B cell (primary cell): Measurements from ENCODE around the gene SHOC2. TPM values are rescaled to one million over a fixed set of nuclear protein-coding genes. Genes with fewer than 3 reads are reported as not detected.

Experiments used
- ATAC-seq: fragments of 200-7000 bp; cut with Tn5 transposase; one replicate; pipeline ENCODE4 v1.10.0; 2021; ENCODE audit warnings: low read depth, mild to moderate bottlenecking, moderate number of reproducible peaks, moderate library complexity
- CTCF ChIA-PET: fragments of 350-600 bp; sonication (Branson Sonifier 250); formaldehyde crosslinking; loops from one replicate; lab custom pipeline; 2021; ENCODE audit warnings: antibody characterized with exemption, inconsistent platforms; lab: Charles Lee
- POLR2A ChIA-PET: fragments of 350-600 bp; sonication (Branson Sonifier 250); formaldehyde crosslinking; loops from one replicate; lab custom pipeline; 2021; ENCODE audit warnings: antibody characterized with exemption; lab: Charles Lee
- DNase-seq: peaks from one replicate; pipeline ENCODE4 v3.0.0; 2013
- H2AFZ ChIP-seq: 2 replicates; pipeline ENCODE4 v1.6.1; 2012; ENCODE audit warnings: mild to moderate bottlenecking, low read depth, low read length; ENCODE audit not compliant: insufficient read depth, poor library complexity, severe bottlenecking
- H3K27ac ChIP-seq, 2 donors: 1 replicate in 1 of 2; 2 replicates in 1 of 2; pipeline ENCODE4 v1.5.1; 2012 to 2013; ENCODE audit warnings: low read length in 2 of 2, mild to moderate bottlenecking in 2 of 2, moderate library complexity in 1 of 2
- H3K27me3 ChIP-seq, 4 experiments: fragments of 200-600 bp in 1 of 4; sonication (generic) in 1 of 4; replicated peaks in 1 of 4; 1 replicate in 2 of 4; 2 replicates in 2 of 4; pipeline versions ENCODE4 v1.6.1 to v1.7.0; 2013 to 2016; ENCODE audit warnings: low read length in 3 of 4, mild to moderate bottlenecking in 2 of 4, mixed read lengths in 1 of 4, moderate library complexity in 1 of 4; ENCODE audit not compliant: insufficient read depth in 4 of 4, control insufficient read depth in 3 of 4; ENCODE audit errors: control extremely low read depth in 1 of 4
- H3K36me3 ChIP-seq, 2 experiments: replicated peaks in 1 of 2; 1 replicate in 1 of 2; 2 replicates in 1 of 2; pipeline versions ENCODE4 v1.6.1 to v1.7.1; 2013; ENCODE audit warnings: low read length in 1 of 2; ENCODE audit not compliant: insufficient read depth in 2 of 2, control insufficient read depth in 1 of 2; ENCODE audit errors: control extremely low read depth in 1 of 2, extremely low read depth in 1 of 2
- H3K4me1 ChIP-seq, 2 donors: fragments of 200-600 bp in 1 of 2; sonication (generic) in 1 of 2; 1 replicate in 1 of 2; 2 replicates in 1 of 2; pipeline versions ENCODE4 v1.5.1 to v1.6.1; 2013 to 2017; ENCODE audit warnings: low read length in 2 of 2; ENCODE audit not compliant: control insufficient read depth in 2 of 2, insufficient read depth in 2 of 2
- H3K4me2 ChIP-seq: replicated peaks from 2 replicates; pipeline ENCODE3; 2012; ENCODE audit warnings: mild to moderate bottlenecking, low read depth, low read length; ENCODE audit not compliant: poor library complexity, severe bottlenecking
- H3K4me3 ChIP-seq, 5 experiments: fragments of 200-600 bp in 1 of 5; sonication (generic) in 1 of 5; 1 replicate in 3 of 5; 2 replicates in 2 of 5; pipeline versions ENCODE4 v1.5.1 to v1.7.0; 2011 to 2016; ENCODE audit warnings: low read length in 4 of 5, mild to moderate bottlenecking in 4 of 5, low read depth in 2 of 5, control low read depth in 1 of 5, moderate library complexity in 1 of 5; ENCODE audit not compliant: insufficient read depth in 1 of 5; ENCODE audit errors: control extremely low read depth in 1 of 5, extremely low read depth in 1 of 5
- H3K79me2 ChIP-seq: fragments of 200-600 bp; sonication (generic); one replicate; pipeline ENCODE4 v1.6.0; 2016; ENCODE audit warnings: low read length; ENCODE audit not compliant: control insufficient read depth, insufficient read depth
- H3K9ac ChIP-seq: fragments of 200-600 bp; sonication (generic); 2 replicates; pipeline ENCODE4 v1.6.1; 2017; ENCODE audit warnings: mild to moderate bottlenecking, low read length, moderate library complexity
- H3K9me3 ChIP-seq, 3 donors: one replicate each; pipeline versions ENCODE4 v1.6.1 to v1.7.1; 2013; ENCODE audit warnings: low read length in 2 of 3; ENCODE audit not compliant: control insufficient read depth in 2 of 3, insufficient read depth in 1 of 3; ENCODE audit errors: control extremely low read depth in 1 of 3
- H4K20me1 ChIP-seq: 2 replicates; pipeline ENCODE4 v1.6.0; 2012; ENCODE audit warnings: mild to moderate bottlenecking, low read length; ENCODE audit not compliant: insufficient read depth, control insufficient read depth, poor library complexity, severe bottlenecking
- H3K27ac Mint-ChIP-seq: one replicate; pipeline ENCODE4 v1.8.0; 2021; ENCODE audit warnings: mixed read lengths
- H3K27me3 Mint-ChIP-seq: one replicate; pipeline ENCODE4 v1.8.0; 2021; ENCODE audit warnings: mixed read lengths
- H3K4me1 Mint-ChIP-seq: one replicate; pipeline ENCODE4 v1.8.0; 2021; ENCODE audit warnings: mixed read lengths
- H3K4me3 Mint-ChIP-seq: one replicate; pipeline ENCODE4 v1.8.0; 2021; ENCODE audit warnings: mixed read lengths
- H3K9me3 Mint-ChIP-seq: one replicate; pipeline ENCODE4 v1.8.0; 2022; ENCODE audit warnings: mixed read lengths; ENCODE audit not compliant: insufficient read depth
- CTCF ChIP-seq: fragments of 200-600 bp; IDR thresholded peaks from one replicate; pipeline ENCODE4 v1.8.0; 2022; ENCODE audit warnings: antibody characterized with exemption, mild to moderate bottlenecking
- EZH2 ChIP-seq: IDR thresholded peaks from 2 replicates; pipeline ENCODE4 v1.6.1; 2012; ENCODE audit warnings: borderline replicate concordance, low read depth, mild to moderate bottlenecking, moderate library complexity, low read length; ENCODE audit not compliant: insufficient read depth, poor library complexity, severe bottlenecking
- WGBS: methylation state at CpG from one replicate; pipeline ENCODE4 v1.1.5; 2013; ENCODE audit warnings: missing lambda C conversion rate; ENCODE audit not compliant: insufficient coverage; 5-methylcytosine and 5-hydroxymethylcytosine counted together
- intact Hi-C: fragments of 100-400 bp; cut with micrococcal nuclease; formaldehyde crosslinking; loops from one replicate; pipeline ENCODE4 v1.10.0; 2022
- polyA plus RNA-seq: library from polyadenylated mRNA; depleted of rRNA; stranded (reverse); fragments of >200 nt; gene quantifications from 2 replicates; pipeline ENCODE4 v1.2.3, GENCODE V29; 2012
- total RNA-seq, 2 donors: library from RNA; stranded (reverse); fragments of 120-200 nt in 1 of 2; gene quantifications; 1 replicate in 1 of 2; 2 replicates in 1 of 2; pipeline versions ENCODE4 v1.2.3 to v1.2.4, GENCODE V29; 2013 to 2022

SHOC2 gene
- total and polyA plus RNA-seq, 2 donors (not counting 1 experiment from before 2014, with no cell fraction given): 13.3 to 116 TPM

- H3K27me3 Mint-ChIP-seq: no peaks in the 10 kb centered on the region
- no peak overlapping the region for H3K27ac Mint-ChIP-seq
- DNase-seq: no peak
- no peak for TF ChIP-seq EZH2
- no peak for TF ChIP-seq CTCF
- Histone ChIP-seq H3K4me1 (no peaks in the 10 kb centered on the region), H2AFZ (no peak overlapping the region), H3K79me2 (no peaks in the 10 kb centered on the region), H3K27ac (no peak overlapping the region), H3K9ac (no peak overlapping the region), H3K9me3 (no peaks in the 10 kb centered on the region), H3K36me3 (peaks cover 22 to 32% of the 10 kb centered on the region in 2 experiments), H4K20me1 (no peaks in the 10 kb centered on the region), H3K4me2 (no peak overlapping the region), H3K27me3 (no peaks in the 10 kb centered on the region), H3K4me3 (no peak overlapping the region)
- intact Hi-C loops: no loop called here
- no peaks in the 10 kb centered on the region for H3K9me3 Mint-ChIP-seq
- H3K4me3 Mint-ChIP-seq: no peak overlapping the region
- ChIA-PET CTCF (no interaction called here), POLR2A (no interaction called here)
- no peaks in the 10 kb centered on the region for H3K4me1 Mint-ChIP-seq
- WGBS: no CpG with 5 or more reads among the region's 1 CpG
- ATAC-seq: no peak
Measured at GRCh38 chr10:111015181-111015580, 95.8 kb downstream of the SHOC2 start.

- no peaks in the 10 kb centered on the region for H3K27me3 ChIP-seq
- ChIA-PET POLR2A (no interaction called here), CTCF (no interaction called here)
- H3K4me3 ChIP-seq: no peak overlapping the region
- ATAC-seq: no peak
- no peaks in the 10 kb centered on the region for H3K79me2 ChIP-seq
- no peak overlapping the region for H3K27ac Mint-ChIP-seq
- H4K20me1 ChIP-seq: no peaks in the 10 kb centered on the region
- WGBS: no CpG with 5 or more reads among the region's 2 CpGs
- TF ChIP-seq CTCF (no peak), EZH2 (no peak)
- no peaks in the 10 kb centered on the region for H3K9me3 ChIP-seq
- no peak overlapping the region for H3K4me3 Mint-ChIP-seq
- H3K4me2 ChIP-seq: no peak overlapping the region
- intact Hi-C loops: no loop called here
- H2AFZ ChIP-seq: no peak overlapping the region
- H3K9me3 Mint-ChIP-seq: no peaks in the 10 kb centered on the region
- no peaks in the 10 kb centered on the region for H3K27me3 Mint-ChIP-seq
- no peak overlapping the region for H3K9ac ChIP-seq
- H3K4me1 ChIP-seq: no peaks in the 10 kb centered on the region
- H3K36me3 ChIP-seq: peaks cover 20 to 22% of the 10 kb centered on the region in 2 experiments
- H3K27ac ChIP-seq: no peak overlapping the region
- no peak for DNase-seq
- H3K4me1 Mint-ChIP-seq: no peaks in the 10 kb centered on the region
Measured at GRCh38 chr10:111017098-111017497, 97.7 kb downstream of the SHOC2 start.
